GM19372 (cell line): ENCODE results near the gene PTGER1.

Source experiments
- ATAC-seq: cut with Tn5 transposase; IDR thresholded peaks from one replicate; pipeline ENCODE4 v1.9.1; 2021; ENCODE audit warnings: mild to moderate bottlenecking, low read depth, moderate library complexity; ENCODE audit not compliant: unreplicated experiment

PTGER1 gene

GRCh38 chr19:14502334-14503092, 27.4 kb upstream of the PTGER1 start:
- no peak for ATAC-seq

- no peak for ATAC-seq
Observed at GRCh38 chr19:14497228-14497921, 22.2 kb upstream of the PTGER1 start.

GRCh38 chr19:14496834-14497227, 21.7 kb upstream of the PTGER1 start:
- no peak for ATAC-seq

GRCh38 chr19:14496029-14496833, 21.1 kb upstream of the PTGER1 start, which contains the start of gene GIPC1:
Gene GIPC1 (minus strand): TSS chr19:14496127. CDS start chr19:14482976, 13,151 bp downstream.
- peak; percentile 70 for ATAC-seq

- ATAC-seq = no peak
Observed at GRCh38 chr19:14495672-14496028, 20.5 kb upstream of the PTGER1 start.

GRCh38 chr19:14494910-14495671, 19.9 kb upstream of the PTGER1 start:
- ATAC-seq = no peak

- no peak for ATAC-seq
Observed at GRCh38 chr19:14494411-14494810, 19.3 kb upstream of the PTGER1 start.

GRCh38 chr19:14492756-14493337, 17.7 kb upstream of the PTGER1 start:
- no peak for ATAC-seq

GRCh38 chr19:14487370-14488125, 12.4 kb upstream of the PTGER1 start:
- no peak for ATAC-seq

- no peak for ATAC-seq
Observed at GRCh38 chr19:14482172-14482941, 7.2 kb upstream of the PTGER1 start.

GRCh38 chr19:14480700-14481079, 5.5 kb upstream of the PTGER1 start:
- no peak for ATAC-seq

- no peak for ATAC-seq
Observed at GRCh38 chr19:14479975-14480699, 5.0 kb upstream of the PTGER1 start.

GRCh38 chr19:14479309-14479974, 4.3 kb upstream of the PTGER1 start:
- no peak for ATAC-seq

- no peak for ATAC-seq
Observed at GRCh38 chr19:14478113-14478545, 3.0 kb upstream of the PTGER1 start.

- ATAC-seq = no peak
Observed at GRCh38 chr19:14477418-14478112, 2.4 kb upstream of the PTGER1 start.

GRCh38 chr19:14476673-14477401, 1.7 kb upstream of the PTGER1 start:
- no peak for ATAC-seq
